ENCODE measurements around the gene ZSCAN4.

DNA sequence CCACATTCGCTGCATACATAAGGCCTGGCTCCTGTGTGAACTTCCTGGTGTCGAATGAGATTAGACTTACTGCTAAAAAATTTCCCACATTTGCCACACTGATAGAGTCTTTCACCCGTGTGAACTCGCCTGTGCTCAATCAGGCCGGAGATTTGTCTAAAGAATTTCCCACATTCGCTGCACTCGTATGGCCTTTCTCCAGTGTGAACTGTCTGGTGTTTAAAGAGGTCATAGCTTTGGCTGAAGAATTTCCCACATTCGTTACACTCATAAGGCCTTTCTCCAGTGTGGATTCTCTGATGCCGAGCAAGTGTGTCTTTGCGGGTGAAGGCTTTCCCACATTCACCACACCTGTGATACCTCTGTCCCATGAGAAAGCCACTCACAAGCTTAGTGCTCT, 52.1 kb downstream of the ZSCAN4 start:
- TF ChIP-seq, protein P1, sequence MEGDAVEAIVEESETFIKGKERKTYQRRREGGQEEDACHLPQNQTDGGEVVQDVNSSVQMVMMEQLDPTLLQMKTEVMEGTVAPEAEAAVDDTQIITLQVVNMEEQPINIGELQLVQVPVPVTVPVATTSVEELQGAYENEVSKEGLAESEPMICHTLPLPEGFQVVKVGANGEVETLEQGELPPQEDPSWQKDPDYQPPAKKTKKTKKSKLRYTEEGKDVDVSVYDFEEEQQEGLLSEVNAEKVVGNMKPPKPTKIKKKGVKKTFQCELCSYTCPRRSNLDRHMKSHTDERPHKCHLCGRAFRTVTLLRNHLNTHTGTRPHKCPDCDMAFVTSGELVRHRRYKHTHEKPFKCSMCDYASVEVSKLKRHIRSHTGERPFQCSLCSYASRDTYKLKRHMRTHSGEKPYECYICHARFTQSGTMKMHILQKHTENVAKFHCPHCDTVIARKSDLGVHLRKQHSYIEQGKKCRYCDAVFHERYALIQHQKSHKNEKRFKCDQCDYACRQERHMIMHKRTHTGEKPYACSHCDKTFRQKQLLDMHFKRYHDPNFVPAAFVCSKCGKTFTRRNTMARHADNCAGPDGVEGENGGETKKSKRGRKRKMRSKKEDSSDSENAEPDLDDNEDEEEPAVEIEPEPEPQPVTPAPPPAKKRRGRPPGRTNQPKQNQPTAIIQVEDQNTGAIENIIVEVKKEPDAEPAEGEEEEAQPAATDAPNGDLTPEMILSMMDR (IDR thresholded peaks at IDR 0.05; ENCODE audit: low read length): no peak
- no peak for TF ChIP-seq EZH2 (optimal IDR thresholded peaks at IDR 0.05; ENCODE audit: low read depth, low read length)

Data from MM.1S (cell line).